Uterus (tissue), 2 donors: ENCODE data around the gene KIF26A.

ENCODE experiments used
- POLR2A ChIP-seq, 2 donors: fragments of 450-650 bp; IDR thresholded peaks; one replicate each; pipeline ENCODE4 v1.6.1; 2016; ENCODE audit warnings: antibody characterized with exemption in 2 of 2, mild to moderate bottlenecking in 1 of 2, moderate library complexity in 1 of 2
- TF ChIP-seq, protein P1 (sequence below), 4 experiments: fragments of 200-600 bp in 2 of 4; fragments of 450-650 bp in 2 of 4; sonication (generic) in 2 of 4; IDR thresholded peaks; one replicate each; pipeline ENCODE4 v1.5.1; 2016 to 2019; ENCODE audit warnings: antibody characterized with exemption in 4 of 4, mild to moderate bottlenecking in 2 of 4, moderate library complexity in 1 of 4

DNA sequence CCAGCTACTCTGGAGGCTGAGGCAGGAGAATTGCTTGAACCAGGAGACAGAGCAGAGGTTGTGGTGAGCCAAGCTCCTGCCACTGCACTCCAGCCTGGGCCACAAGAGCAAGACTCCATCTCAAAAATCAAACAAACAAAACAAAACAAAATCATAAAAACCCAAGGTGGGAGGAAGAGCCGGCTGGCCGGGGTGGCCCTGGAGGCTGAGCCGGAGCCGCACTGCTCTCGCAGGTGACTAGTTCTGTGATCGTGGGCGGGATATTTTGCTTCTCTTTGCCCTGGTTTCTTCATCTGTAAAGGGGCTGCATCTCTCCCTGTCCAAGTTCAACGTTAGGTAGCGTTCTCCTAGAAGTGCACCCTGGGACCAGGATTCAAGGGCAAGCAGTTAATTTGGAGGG, 73.4 kb downstream of the KIF26A start:
- TF ChIP-seq, protein P1, sequence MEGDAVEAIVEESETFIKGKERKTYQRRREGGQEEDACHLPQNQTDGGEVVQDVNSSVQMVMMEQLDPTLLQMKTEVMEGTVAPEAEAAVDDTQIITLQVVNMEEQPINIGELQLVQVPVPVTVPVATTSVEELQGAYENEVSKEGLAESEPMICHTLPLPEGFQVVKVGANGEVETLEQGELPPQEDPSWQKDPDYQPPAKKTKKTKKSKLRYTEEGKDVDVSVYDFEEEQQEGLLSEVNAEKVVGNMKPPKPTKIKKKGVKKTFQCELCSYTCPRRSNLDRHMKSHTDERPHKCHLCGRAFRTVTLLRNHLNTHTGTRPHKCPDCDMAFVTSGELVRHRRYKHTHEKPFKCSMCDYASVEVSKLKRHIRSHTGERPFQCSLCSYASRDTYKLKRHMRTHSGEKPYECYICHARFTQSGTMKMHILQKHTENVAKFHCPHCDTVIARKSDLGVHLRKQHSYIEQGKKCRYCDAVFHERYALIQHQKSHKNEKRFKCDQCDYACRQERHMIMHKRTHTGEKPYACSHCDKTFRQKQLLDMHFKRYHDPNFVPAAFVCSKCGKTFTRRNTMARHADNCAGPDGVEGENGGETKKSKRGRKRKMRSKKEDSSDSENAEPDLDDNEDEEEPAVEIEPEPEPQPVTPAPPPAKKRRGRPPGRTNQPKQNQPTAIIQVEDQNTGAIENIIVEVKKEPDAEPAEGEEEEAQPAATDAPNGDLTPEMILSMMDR (IDR thresholded peaks at IDR 0.05), result no peak
- no peak for TF ChIP-seq POLR2A (IDR thresholded peaks at IDR 0.05)
